Ecto neural progenitor cell (in vitro differentiated cells): ENCODE measurements around the gene KIF5A.

Experiments used
- DNase-seq: peaks from one replicate; pipeline ENCODE4 v3.0.0-alpha.2; 2018; ENCODE audit warnings: low spot score

KIF5A gene

GRCh38 chr12:57620245-57620935 lies 70.5 kb downstream of the KIF5A start:
- no peak for DNase-seq

- DNase-seq = peak; percentile 68
These were observed 71.2 kb downstream of the KIF5A start for GRCh38 chr12:57620936-57621496.

GRCh38 chr12:57621497-57622292 lies 71.9 kb downstream of the KIF5A start:
- DNase-seq = peak; percentile 90

GRCh38 chr12:57622293-57623245 lies 72.7 kb downstream of the KIF5A start:
- peak; percentile 43 for DNase-seq

GRCh38 chr12:57623385-57623784 lies 73.5 kb downstream of the KIF5A start:
- peak; percentile 3 for DNase-seq

- peak; percentile 44 for DNase-seq
These were observed 74.1 kb downstream of the KIF5A start for GRCh38 chr12:57623811-57624390.

- DNase-seq = peak; percentile 39
These were observed 74.8 kb downstream of the KIF5A start for GRCh38 chr12:57624441-57625220.

GRCh38 chr12:57625261-57626032 lies 75.6 kb downstream of the KIF5A start:
- peak; percentile 45 for DNase-seq

- peak; percentile 44 for DNase-seq
These were observed 76.5 kb downstream of the KIF5A start for GRCh38 chr12:57626111-57626920.

GRCh38 chr12:57626921-57627445 lies 77.1 kb downstream of the KIF5A start:
- DNase-seq = no peak

GRCh38 chr12:57627501-57628279 lies 77.8 kb downstream of the KIF5A start:
- peak; percentile 74 for DNase-seq

GRCh38 chr12:57628280-57629191 lies 78.7 kb downstream of the KIF5A start:
- no peak for DNase-seq

GRCh38 chr12:57629897-57630471 lies 80.1 kb downstream of the KIF5A start:
- DNase-seq = no peak

GRCh38 chr12:57630891-57631433 lies 81.1 kb downstream of the KIF5A start:
- peak; percentile 54 for DNase-seq

- peak; percentile 61 for DNase-seq
These were observed 81.8 kb downstream of the KIF5A start for GRCh38 chr12:57631566-57632072.
